GM23338 (cell line): Measurements from ENCODE around the gene FANCC. TPM values are rescaled to one million over a fixed set of nuclear protein-coding genes. Genes with fewer than 3 reads are reported as not detected.

Experiments used
- ATAC-seq: fragments of 200-7000 bp; cut with Tn5 transposase; 3 replicates; pipeline ENCODE4 v1.9.1; 2020
- DNase-seq: peaks from one replicate; pipeline ENCODE4 v3.0.0-alpha.2; 2015; ENCODE audit warnings: low spot score
- H2AFZ ChIP-seq: fragments of 200-600 bp; sonication (generic); 2 replicates; pipeline ENCODE4 v1.8.0; 2016; ENCODE audit warnings: antibody characterized with exemption, mild to moderate bottlenecking, moderate library complexity
- H3F3A ChIP-seq: fragments of 200-600 bp; sonication (generic); replicated peaks from 2 replicates; pipeline ENCODE4 v1.8.0; 2017; ENCODE audit warnings: antibody characterized with exemption, mixed run types, low read depth
- H3K27ac ChIP-seq: fragments of 200-600 bp; sonication (generic); 2 replicates; pipeline ENCODE4 v1.6.1; 2016; ENCODE audit warnings: low read depth
- H3K27me3 ChIP-seq: fragments of 200-600 bp; sonication (generic); 2 replicates; pipeline ENCODE4 v1.8.0; 2016; ENCODE audit warnings: mild to moderate bottlenecking, mixed run types, moderate library complexity; ENCODE audit not compliant: insufficient read depth
- H3K36me3 ChIP-seq: fragments of 200-600 bp; sonication (generic); 2 replicates; pipeline ENCODE4 v1.8.0; 2016; ENCODE audit warnings: mild to moderate bottlenecking; ENCODE audit not compliant: insufficient read depth
- H3K4me1 ChIP-seq: fragments of 200-600 bp; sonication (generic); 2 replicates; pipeline ENCODE4 v1.8.0; 2016; ENCODE audit warnings: mild to moderate bottlenecking, moderate library complexity; ENCODE audit not compliant: insufficient read depth
- H3K4me2 ChIP-seq: fragments of 200-600 bp; sonication (generic); 2 replicates; pipeline ENCODE4 v1.7.1; 2017; ENCODE audit warnings: mixed run types
- H3K4me3 ChIP-seq: fragments of 200-600 bp; sonication (generic); 2 replicates; pipeline ENCODE4 v1.6.1; 2016; ENCODE audit warnings: mixed run types
- H3K79me2 ChIP-seq: fragments of 200-600 bp; sonication (generic); replicated peaks from 2 replicates; pipeline ENCODE4 v1.8.0; 2017; ENCODE audit warnings: mild to moderate bottlenecking; ENCODE audit not compliant: insufficient read depth
- H3K9me2 ChIP-seq: fragments of 200-600 bp; sonication (generic); 2 replicates; pipeline ENCODE4 v1.8.0; 2017; ENCODE audit not compliant: insufficient read depth
- H4K20me1 ChIP-seq: fragments of 200-600 bp; sonication (generic); replicated peaks from 2 replicates; pipeline ENCODE4 v1.8.0; 2017; ENCODE audit warnings: mild to moderate bottlenecking; ENCODE audit not compliant: insufficient read depth
- H3K27ac Mint-ChIP-seq: 2 replicates; pipeline ENCODE4 v1.8.0; 2020; ENCODE audit warnings: inconsistent platforms, mild to moderate bottlenecking, moderate library complexity, mixed read lengths
- H3K27me3 Mint-ChIP-seq: 3 replicates; pipeline ENCODE4 v1.8.0; 2022; ENCODE audit warnings: low read depth, mild to moderate bottlenecking, moderate library complexity, mixed read lengths, inconsistent platforms; ENCODE audit not compliant: insufficient read depth, poor library complexity
- H3K36me3 Mint-ChIP-seq: 3 replicates; pipeline ENCODE4 v1.8.0; 2021; ENCODE audit warnings: low read depth, mild to moderate bottlenecking, inconsistent platforms, moderate library complexity, mixed read lengths
- H3K4me1 Mint-ChIP-seq: 3 replicates; pipeline ENCODE4 v1.8.0; 2020; ENCODE audit warnings: mild to moderate bottlenecking, inconsistent platforms, mixed read lengths
- H3K4me3 Mint-ChIP-seq: 3 replicates; pipeline ENCODE4 v1.8.0; 2021; ENCODE audit warnings: moderate library complexity, mild to moderate bottlenecking, inconsistent platforms, mixed read lengths
- H3K9me3 Mint-ChIP-seq: 3 replicates; pipeline ENCODE4 v1.8.0; 2020; ENCODE audit warnings: moderate library complexity, mild to moderate bottlenecking, inconsistent platforms, mixed read lengths
- CREB1 ChIP-seq: fragments of 250-450 bp; sonication (Bioruptor Pico); IDR thresholded peaks from 2 replicates; pipeline ENCODE4 v1.5.0; 2020; ENCODE audit warnings: low read depth, mild to moderate bottlenecking, moderate library complexity
- CTCF ChIP-seq, 2 experiments: fragments of 200-600 bp in 1 of 2; sonication (generic) in 1 of 2; conservative IDR thresholded peaks; 2 replicates each; pipeline versions ENCODE4 v1.5.1 to v1.6.1; 2016 to 2017; ENCODE audit warnings: antibody characterized with exemption in 2 of 2, low read depth in 2 of 2, mild to moderate bottlenecking in 2 of 2, moderate library complexity in 1 of 2
- ETS1 ChIP-seq: IDR thresholded peaks from 2 replicates; pipeline ENCODE4 v1.6.1; 2016; ENCODE audit warnings: antibody characterized with exemption
- EZH2 ChIP-seq: fragments of 200-600 bp; sonication (generic); IDR thresholded peaks from one replicate; pipeline ENCODE4 v1.8.0; 2017; ENCODE audit warnings: antibody characterized with exemption, mild to moderate bottlenecking, low read depth; ENCODE audit not compliant: unreplicated experiment
- EZH2phosphoT487 ChIP-seq: fragments of 200-600 bp; sonication (generic); IDR thresholded peaks from one replicate; pipeline ENCODE4 v1.8.1; 2018; ENCODE audit warnings: antibody characterized with exemption; ENCODE audit not compliant: unreplicated experiment
- JUNB ChIP-seq: IDR thresholded peaks from one replicate; pipeline ENCODE4 v1.6.1; 2016; ENCODE audit warnings: antibody characterized with exemption; ENCODE audit not compliant: unreplicated experiment
- NANOG ChIP-seq: IDR thresholded peaks from 2 replicates; pipeline ENCODE4 v1.6.1; 2016; ENCODE audit warnings: antibody characterized with exemption, borderline replicate concordance
- POLR2AphosphoS5 ChIP-seq: IDR thresholded peaks from 2 replicates; pipeline ENCODE4 v1.6.1; 2016; ENCODE audit warnings: antibody characterized with exemption, low read depth
- REST ChIP-seq: IDR thresholded peaks from one replicate; pipeline ENCODE4 v1.6.1; 2018; ENCODE audit warnings: antibody characterized with exemption; ENCODE audit not compliant: unreplicated experiment
- STAT1 ChIP-seq: IDR thresholded peaks from one replicate; pipeline ENCODE4 v1.6.1; 2016; ENCODE audit warnings: antibody characterized with exemption; ENCODE audit not compliant: unreplicated experiment
- ZNF114 ChIP-seq: fragments of 250-450 bp; sonication (Bioruptor Pico); IDR thresholded peaks from 2 replicates; pipeline ENCODE4 v1.5.0; 2020; ENCODE audit warnings: mild to moderate bottlenecking, moderate library complexity
- ZNF331 ChIP-seq: fragments of 250-450 bp; sonication (Bioruptor Pico); IDR thresholded peaks from 2 replicates; pipeline ENCODE4 v1.5.0; 2020; ENCODE audit warnings: low read depth, mild to moderate bottlenecking, moderate library complexity
- polyA plus RNA-seq: library from polyadenylated mRNA; unstranded; fragments of >200 nt; fragmentation: Nextera tagmentation; extraction: Ambion mirVana; gene quantifications from 2 replicates; pipeline ENCODE4 v1.2.1, GENCODE V29; 2016
- total RNA-seq: library from RNA; depleted of rRNA; stranded (reverse); fragments of >200 nt; shearing (Covaris generic); gene quantifications from 2 replicates; pipeline ENCODE4 v1.2.3, GENCODE V29; 2014

FANCC gene
- total and polyA plus RNA-seq, 2 experiments from 2014 or later: 7.8 to 18.1 TPM

GRCh38 chr9:95076696-95077052 lies 240.8 kb downstream of the FANCC start (continued):
- no peak for TF ChIP-seq ETS1
- no peak for TF ChIP-seq JUNB
- no peak for TF ChIP-seq EZH2phosphoT487
- no peak for TF ChIP-seq CTCF (conservative IDR thresholded peaks at IDR 0.05; ENCODE audit: low read depth in 2 of 2)

- H3K4me1 ChIP-seq: 0 out of 2 replicates have a peak, but pooled peaks cover 8% of the 10 kb centered on the region
- Mint-ChIP-seq H3K27ac (no peak overlapping the region), H3K36me3 (no peaks in the 10 kb centered on the region), H3K4me3 (no peak overlapping the region), H3K9me3 (no peaks in the 10 kb centered on the region), H3K27me3 (peaks cover 8% of the 10 kb centered on the region), H3K4me1 (peaks cover 31% of the 10 kb centered on the region)
- no peak overlapping the region for H3K27ac ChIP-seq
- no peak for ATAC-seq
- H3F3A ChIP-seq: no peaks in the 10 kb centered on the region
- no peak overlapping the region for H3K4me3 ChIP-seq
- H3K79me2 ChIP-seq: no peaks in the 10 kb centered on the region
- DNase-seq: no peak
- H4K20me1 ChIP-seq: no peaks in the 10 kb centered on the region
- no peaks in the 10 kb centered on the region for H3K9me2 ChIP-seq
- H3K36me3 ChIP-seq: no peaks in the 10 kb centered on the region
- no peak overlapping the region for H3K4me2 ChIP-seq
- H2AFZ ChIP-seq: no peak overlapping the region
- H3K27me3 ChIP-seq: no peaks in the 10 kb centered on the region
- TF ChIP-seq CTCF (conservative IDR thresholded peaks at IDR 0.05; ENCODE audit: low read depth in 2 of 2) (no peak), ZNF331 (no peak), NANOG (no peak), EZH2 (no peak), ZNF114 (no peak), STAT1 (no peak), POLR2AphosphoS5 (no peak), JUNB (no peak), REST (no peak), CREB1 (CRISPR knock-in tag) (no peak), EZH2phosphoT487 (no peak), ETS1 (no peak)
Observed at GRCh38 chr9:95075700-95076099, 241.8 kb downstream of the FANCC start.
